Hematopoietic multipotent progenitor cell (in vitro differentiated cells): ENCODE measurements around the gene SLC29A2. TPM values are rescaled to one million over a fixed set of nuclear protein-coding genes. Genes with fewer than 3 reads are reported as not detected.

Source experiments
- DNase-seq, 3 donors: peaks; one replicate each; pipeline ENCODE4 v3.0.0-alpha.2; 2011 to 2015; ENCODE audit warnings: low read depth in 2 of 3, low spot score in 2 of 3
- total RNA-seq: library from RNA; depleted of rRNA; stranded (reverse); fragments of >200 nt; gene quantifications from one replicate; pipeline ENCODE4 v1.2.3, GENCODE V29; 2012

The SLC29A2 gene
- total RNA-seq, 1 donor, result 6.5 TPM

- DNase-seq, result no peak
Measured at GRCh38 chr11:66335531-66336233, 35.9 kb downstream of the SLC29A2 start.

GRCh38 chr11:66334605-66335442 is 36.7 kb downstream of the SLC29A2 start:
- no peak for DNase-seq

GRCh38 chr11:66333896-66334604 is 37.5 kb downstream of the SLC29A2 start:
- no peak for DNase-seq

- DNase-seq, result no peak
Measured at GRCh38 chr11:66333220-66333877, 38.2 kb downstream of the SLC29A2 start.

GRCh38 chr11:66332371-66333219 is 39.0 kb downstream of the SLC29A2 start:
- DNase-seq, result no peak

- DNase-seq, result no peak
Measured at GRCh38 chr11:66331542-66332370, 39.8 kb downstream of the SLC29A2 start.

GRCh38 chr11:66330931-66331330 is 40.6 kb downstream of the SLC29A2 start:
- no peak for DNase-seq

- no peak for DNase-seq
Measured at GRCh38 chr11:66329165-66329673, 42.3 kb downstream of the SLC29A2 start.

- DNase-seq, result peak; percentile 74 to 82 (median 76)
Measured at GRCh38 chr11:66328302-66329144, 43.0 kb downstream of the SLC29A2 start.

- no peak for DNase-seq
Measured at GRCh38 chr11:66328031-66328301, 43.6 kb downstream of the SLC29A2 start.

GRCh38 chr11:66327171-66328030 is 44.2 kb downstream of the SLC29A2 start:
- no peak for DNase-seq

GRCh38 chr11:66326261-66327111 is 45.1 kb downstream of the SLC29A2 start:
- DNase-seq, result no peak

- DNase-seq, result peak in 1 of 3 donors; percentile 76
Measured at GRCh38 chr11:66325263-66325671, 46.3 kb downstream of the SLC29A2 start.

- DNase-seq, result no peak
Measured at GRCh38 chr11:66324664-66325063, 46.9 kb downstream of the SLC29A2 start.

- DNase-seq, result no peak
Measured at GRCh38 chr11:66323684-66324083, 47.9 kb downstream of the SLC29A2 start.

- no peak for DNase-seq
Measured at GRCh38 chr11:66322732-66323427, 48.7 kb downstream of the SLC29A2 start.
